K562 (cell line): ENCODE measurements around the gene RNU6-9. TPM values are rescaled to one million over a fixed set of nuclear protein-coding genes. Genes with fewer than 3 reads are reported as not detected.
A peak's percentile ranks its signal among the peaks of the same experiment; 100 is the strongest.

Source experiments
- ATAC-seq: fragments of 200-7000 bp; cut with Tn5 transposase; 3 replicates; pipeline ENCODE4 v1.9.1; 2020; ENCODE audit warnings: moderate library complexity
- BruUV-seq: library from RNA; stranded (reverse); fragments of 400-500 nt; replicated peaks from 2 replicates; lab custom pipeline; 2021; lab: Mats Ljungman, UMichigan
- CTCF ChIA-PET: fragments of 300-600 bp; formaldehyde crosslinking; extraction: SDS; loops from one replicate; lab custom pipeline; 2021; ENCODE audit warnings: low intra/inter-chr PET ratio; lab: Yijun Ruan, JAX
- POLR2A ChIA-PET: fragments of 300-600, 350-650 bp; sonication (Branson Sonifier 250); formaldehyde crosslinking; extraction: SDS; loops from one replicate; lab custom pipeline; 2021; ENCODE audit warnings: antibody characterized with exemption, inconsistent platforms; lab: Yijun Ruan, JAX
- DNase-seq, 4 experiments: peaks; one replicate each; pipeline versions ENCODE4 v3.0.0 to v3.0.0-alpha.2; 2011 to 2018; ENCODE audit warnings: low spot score in 3 of 4, mixed read lengths in 3 of 4; ENCODE audit errors: extremely low read depth in 1 of 4
- FAIRE-seq: peaks from 2 replicates; lab custom pipeline; 2011; peaks lifted over from hg19 to GRCh38; lab: Jason Lieb, UNC
- H2AFZ ChIP-seq: 2 replicates; pipeline ENCODE4 v1.6.0; 2011; ENCODE audit warnings: low read depth, low read length, control low read depth, inconsistent platforms
- H3K27ac ChIP-seq: fragments of 200-600 bp; 3 replicates; pipeline ENCODE4 v1.8.0; 2011; ENCODE audit warnings: low read depth, mild to moderate bottlenecking, control low read depth, inconsistent platforms, low read length, moderate library complexity, mixed read lengths; ENCODE audit errors: extremely low read depth
- H3K27me3 ChIP-seq, 2 experiments: fragments of 300-600 bp in 1 of 2; 2 replicates in 1 of 2; 3 replicates in 1 of 2; pipeline versions ENCODE4 v1.6.0 to v1.8.0; 2011; ENCODE audit warnings: inconsistent platforms in 2 of 2, low read length in 2 of 2, mild to moderate bottlenecking in 1 of 2, mixed read lengths in 1 of 2, moderate library complexity in 1 of 2; ENCODE audit not compliant: control insufficient read depth in 2 of 2, insufficient read depth in 2 of 2
- H3K36me3 ChIP-seq: fragments of 300-600 bp; 3 replicates; pipeline ENCODE4 v1.8.0; 2011; ENCODE audit warnings: mild to moderate bottlenecking, low read length, inconsistent platforms; ENCODE audit not compliant: control insufficient read depth, insufficient read depth
- H3K4me1 ChIP-seq, 2 experiments: fragments of 200-600 bp in 1 of 2; replicated peaks in 1 of 2; 2 replicates in 1 of 2; 3 replicates in 1 of 2; pipeline versions ENCODE4 v1.5.1 to v1.8.0; 2011; ENCODE audit warnings: inconsistent platforms in 2 of 2, low read length in 2 of 2, mild to moderate bottlenecking in 1 of 2, mixed read lengths in 1 of 2, moderate library complexity in 1 of 2; ENCODE audit not compliant: control insufficient read depth in 2 of 2, insufficient read depth in 2 of 2
- H3K4me2 ChIP-seq: 2 replicates; pipeline ENCODE4 v1.6.1; 2011; ENCODE audit warnings: low read length, control low read depth, inconsistent platforms, mixed read lengths; ENCODE audit not compliant: insufficient read depth
- H3K4me3 ChIP-seq: fragments of 200-600 bp; sonication (generic), shearing (Covaris generic); 2 replicates; pipeline ENCODE4 v1.5.1; 2016; ENCODE audit warnings: control low read depth, inconsistent platforms
- H3K79me2 ChIP-seq: fragments of 200-600 bp; 3 replicates; pipeline ENCODE4 v1.8.0; 2011; ENCODE audit warnings: low read length, inconsistent platforms; ENCODE audit not compliant: control insufficient read depth, insufficient read depth
- H3K9ac ChIP-seq, 2 experiments: 2 replicates each; pipeline versions ENCODE4 v1.6.0 to v1.6.1; 2011; ENCODE audit warnings: low read depth in 2 of 2, low read length in 2 of 2, control low read depth in 1 of 2, inconsistent platforms in 1 of 2, mild to moderate bottlenecking in 1 of 2, mixed read lengths in 1 of 2; ENCODE audit not compliant: insufficient read depth in 1 of 2
- H3K9me1 ChIP-seq: one replicate; pipeline ENCODE4 v1.6.0; 2011; ENCODE audit warnings: inconsistent platforms, mild to moderate bottlenecking, low read length, moderate library complexity; ENCODE audit not compliant: control insufficient read depth, insufficient read depth
- H3K9me3 ChIP-seq: replicated peaks from 2 replicates; pipeline ENCODE4 v1.5.1; 2011; ENCODE audit warnings: low read depth, low read length, inconsistent platforms; ENCODE audit not compliant: control insufficient read depth, insufficient read depth
- H4K20me1 ChIP-seq: replicated peaks from 2 replicates; pipeline ENCODE4 v1.6.1; 2011; ENCODE audit warnings: low read length, inconsistent platforms, mixed read lengths; ENCODE audit not compliant: control insufficient read depth, insufficient read depth
- CTBP1 ChIP-seq: fragments of 450-650 bp; IDR thresholded peaks from 2 replicates; pipeline ENCODE4 v1.6.1; 2016; ENCODE audit warnings: borderline replicate concordance
- EGR1 ChIP-seq: fragments of 450-650 bp; conservative IDR thresholded peaks from 2 replicates; pipeline ENCODE4 v1.6.1; 2017; ENCODE audit warnings: mild to moderate bottlenecking
- ETS1 ChIP-seq: conservative IDR thresholded peaks from 2 replicates; pipeline ENCODE4 v1.6.1; 2011; ENCODE audit warnings: low read depth, mild to moderate bottlenecking, low read length; ENCODE audit not compliant: control insufficient read depth
- HMGN3 ChIP-seq: IDR thresholded peaks from 2 replicates; pipeline ENCODE4 v1.6.1; 2011; ENCODE audit warnings: borderline replicate concordance, low read depth, mild to moderate bottlenecking, mixed read lengths, low read length; ENCODE audit not compliant: insufficient read length; ENCODE audit errors: extremely low read depth
- MAZ ChIP-seq, 2 experiments: fragments of 450-650 bp in 1 of 2; sonication (generic) in 1 of 2; formaldehyde crosslinking; IDR thresholded peaks in 1 of 2; conservative IDR thresholded peaks in 1 of 2; 2 replicates each; pipeline versions ENCODE4 v1.4.0 to v1.5.0; 2020; ENCODE audit warnings: mild to moderate bottlenecking in 1 of 2, missing genetic modification reagents in 1 of 2
- MTA3 ChIP-seq: fragments of 450-650 bp; formaldehyde crosslinking; IDR thresholded peaks from 2 replicates; pipeline ENCODE4 v1.6.1; 2017; ENCODE audit warnings: mild to moderate bottlenecking, borderline replicate concordance
- MYNN ChIP-seq, 2 experiments: sonication (generic); formaldehyde crosslinking in 1 of 2; IDR thresholded peaks; 2 replicates each; pipeline versions ENCODE4 v1.5.0 to v1.6.1; 2016 to 2020; ENCODE audit warnings: antibody characterized with exemption in 1 of 2, missing genetic modification reagents in 1 of 2
- TRIM28 ChIP-seq: fragments of 450-650 bp; IDR thresholded peaks from 2 replicates; pipeline ENCODE4 v1.6.1; 2017
- ZKSCAN8 ChIP-seq: fragments of 200-800 bp; sonication (Bioruptor generic); IDR thresholded peaks from 2 replicates; pipeline ENCODE4 v1.6.1; 2016; ENCODE audit warnings: missing genetic modification characterization, missing compliant biosample characterization
- ZNF175 ChIP-seq: fragments of 200-800 bp; sonication (Bioruptor generic); IDR thresholded peaks from 2 replicates; pipeline ENCODE4 v1.6.1; 2016; ENCODE audit warnings: low read depth, mild to moderate bottlenecking, missing genetic modification characterization, missing compliant biosample characterization
- ZNF436 ChIP-seq: fragments of 250-450, 450-650 bp; sonication (Bioruptor Pico); formaldehyde crosslinking; IDR thresholded peaks from 2 replicates; pipeline ENCODE4 v1.7.0; 2020; ENCODE audit warnings: mild to moderate bottlenecking
- ZNF444 ChIP-seq: fragments of 250-450 bp; sonication (Bioruptor Pico); IDR thresholded peaks from 2 replicates; pipeline ENCODE4 v1.4.0; 2020; ENCODE audit warnings: mild to moderate bottlenecking, moderate library complexity
- WGBS: fragments of 100-300 bp; shearing (Covaris generic); methylation state at CpG from one replicate; pipeline ENCODE4 v1.1.6; 2016; ENCODE audit warnings: low coverage, mixed read lengths; ENCODE audit not compliant: insufficient coverage; ENCODE audit errors: missing lambda C conversion rate; 5-methylcytosine and 5-hydroxymethylcytosine counted together
- in situ Hi-C: fragments of 300-500 bp; cut with MboI; formaldehyde crosslinking; loops from 4 replicates; pipeline ENCODE4 v1.15.0; 2018; ENCODE audit warnings: inconsistent platforms, mixed read lengths
- intact Hi-C: fragments of 100-400 bp; cut with micrococcal nuclease; formaldehyde crosslinking; loops from 2 replicates; pipeline ENCODE4 v1.14.2; 2022
- polyA plus RNA-seq, 8 experiments: library from polyadenylated mRNA; depleted of rRNA in 4 of 8; stranded (reverse) in 5 of 8; unstranded in 3 of 8; fragments of >200 nt; fragmentation: Nextera tagmentation in 2 of 8; fragmentation: Illumina TruSeq in 1 of 8; extraction: Ambion mirVana in 2 of 8; extraction: Trizol in 1 of 8; gene quantifications; 2 replicates each; pipeline versions ENCODE4 v1.2.1 to v1.2.3, GENCODE V29; 2011 to 2014; ENCODE audit warnings: inconsistent platforms in 1 of 8, missing spikeins in 1 of 8
- total RNA-seq, 7 experiments: library from RNA; depleted of rRNA in 6 of 7; stranded (reverse); fragments of >200 nt in 6 of 7; fragmentation: Illumina TruSeq in 2 of 7; extraction: Trizol in 2 of 7; gene quantifications; 2 replicates each; pipeline versions ENCODE4 v1.2.1 to v1.2.3, GENCODE V29; 2011 to 2021; ENCODE audit warnings: low replicate concordance in 1 of 7
- TF ChIP-seq, protein P1 (sequence below): IDR thresholded peaks from 2 replicates; pipeline ENCODE4 v1.6.1; 2012; ENCODE audit warnings: low read depth, low read length, improper control_type of control experiment, borderline replicate concordance
- TF ChIP-seq, protein P2 (sequence below): sonication (generic); formaldehyde crosslinking; IDR thresholded peaks from 2 replicates; pipeline ENCODE4 v1.8.0; 2022; ENCODE audit warnings: mild to moderate bottlenecking, missing genetic modification reagents

Gene RNU6-9
- total and polyA plus RNA-seq, 9 of the 15 experiments (the other 6 are each of a cell fraction or from before 2014, with no cell fraction given), result not detected

- TF ChIP-seq, protein P1, sequence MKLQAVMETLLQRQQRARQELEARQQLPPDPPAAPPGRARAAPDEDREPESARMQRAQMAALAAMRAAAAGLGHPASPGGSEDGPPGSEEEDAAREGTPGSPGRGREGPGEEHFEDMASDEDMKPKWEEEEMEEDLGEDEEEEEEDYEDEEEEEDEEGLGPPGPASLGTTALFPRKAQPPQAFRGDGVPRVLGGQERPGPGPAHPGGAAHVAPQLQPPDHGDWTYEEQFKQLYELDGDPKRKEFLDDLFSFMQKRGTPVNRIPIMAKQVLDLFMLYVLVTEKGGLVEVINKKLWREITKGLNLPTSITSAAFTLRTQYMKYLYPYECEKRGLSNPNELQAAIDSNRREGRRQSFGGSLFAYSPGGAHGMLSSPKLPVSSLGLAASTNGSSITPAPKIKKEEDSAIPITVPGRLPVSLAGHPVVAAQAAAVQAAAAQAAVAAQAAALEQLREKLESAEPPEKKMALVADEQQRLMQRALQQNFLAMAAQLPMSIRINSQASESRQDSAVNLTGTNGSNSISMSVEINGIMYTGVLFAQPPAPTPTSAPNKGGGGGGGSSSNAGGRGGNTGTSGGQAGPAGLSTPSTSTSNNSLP, result no peak
- 0 out of 2 replicates have a peak, but pooled peaks have one; percentile 52 for TF ChIP-seq ZNF175 (CRISPR knock-in tag)
Observed at GRCh38 chr19:892894-893689, at the start of gene RNU6-9, which contains the start of gene MED16 (continued).

- 3% methylated on average over 12 of the region's 70 CpGs for WGBS
- Histone ChIP-seq H2AFZ (peak overlapping the region; percentile 93), H3K79me2 (no peaks in the 10 kb centered on the region), H3K9me1 (no peaks in the 10 kb centered on the region), H3K9me3 (no peaks in the 10 kb centered on the region), H3K4me2 (peak overlapping the region; percentile 87), H3K27ac (peak overlapping the region; percentile 8; the same call in 1 of the 3 replicates), H3K36me3 (no peaks in the 10 kb centered on the region), H3K4me3 (peak overlapping the region; percentile 39), H4K20me1 (no peaks in the 10 kb centered on the region), H3K9ac (peak overlapping the region; percentile 34 to 92; a peak in 3 of 4 replicates), H3K27me3 (no peaks in the 10 kb centered on the region), H3K4me1 (peaks cover 5 to 58% of the 10 kb centered on the region in 2 experiments)
- ChIA-PET POLR2A (interaction anchor here (1.1 to 1.2 kb wide), 2 partner anchors 12 to 45 kb away, joined by 3 read pairs; no protein-coding TSS in a partner anchor), CTCF (no interaction called here)
- FAIRE-seq, result no peak
- ATAC-seq, result peak; percentile 71
- BruUV-seq, result no TSS peak
- intact Hi-C loops (no loop called here), in situ Hi-C loops (no loop called here)
- DNase-seq, result peak in 2 of 4 experiments; percentile 73 to 79
- peak; percentile 81 for TF ChIP-seq ZNF444 (CRISPR knock-in tag)
- no peak for TF ChIP-seq ZNF436 (CRISPR knock-in tag)
- peak; percentile 96 for TF ChIP-seq ZKSCAN8 (CRISPR knock-in tag)
- TF ChIP-seq, protein P2, sequence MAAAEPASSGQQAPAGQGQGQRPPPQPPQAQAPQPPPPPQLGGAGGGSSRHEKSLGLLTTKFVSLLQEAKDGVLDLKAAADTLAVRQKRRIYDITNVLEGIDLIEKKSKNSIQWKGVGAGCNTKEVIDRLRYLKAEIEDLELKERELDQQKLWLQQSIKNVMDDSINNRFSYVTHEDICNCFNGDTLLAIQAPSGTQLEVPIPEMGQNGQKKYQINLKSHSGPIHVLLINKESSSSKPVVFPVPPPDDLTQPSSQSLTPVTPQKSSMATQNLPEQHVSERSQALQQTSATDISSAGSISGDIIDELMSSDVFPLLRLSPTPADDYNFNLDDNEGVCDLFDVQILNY (CRISPR knock-in tag), result 0 out of 2 replicates have a peak, but pooled peaks have one; percentile 3
- no peak for TF ChIP-seq TRIM28
- peak; percentile 36 for TF ChIP-seq EGR1
- TF ChIP-seq MYNN (IDR thresholded peaks at IDR 0.05), result no peak
- no peak for TF ChIP-seq MYNN (CRISPR knock-in tag; IDR thresholded peaks at IDR 0.05)
- peak; percentile 9 to 17; a peak in 1 of 4 replicates for TF ChIP-seq MAZ (CRISPR knock-in tag; conservative IDR thresholded peaks at IDR 0.05 in 1 of 2, IDR thresholded peaks at IDR 0.05 in 1 of 2)
- TF ChIP-seq HMGN3, result peak; percentile 4
- 0 out of 2 replicates have a peak, but pooled peaks have one; percentile 10 for TF ChIP-seq ETS1
- 0 out of 2 replicates have a peak, but pooled peaks have one; percentile 7 for TF ChIP-seq CTBP1
- 0 out of 2 replicates have a peak, but pooled peaks have one; percentile 18 for TF ChIP-seq MTA3
Observed at GRCh38 chr19:843836-844545, 49.3 kb upstream of the RNU6-9 start.
